Activated CD4-positive, alpha-beta T cell treated with anti-CD3 and anti-CD28 coated beads for 36 hours (primary cell): ENCODE measurements around the gene CNTNAP5. TPM values are rescaled to one million over a fixed set of nuclear protein-coding genes. Genes with fewer than 3 reads are reported as not detected.

Source experiments
- ATAC-seq: fragments of 200-7000 bp; cut with Tn5 transposase; one replicate; pipeline ENCODE4 v1.10.0; 2021; ENCODE audit warnings: mild to moderate bottlenecking, moderate library complexity
- CTCF ChIA-PET: fragments of 350-600 bp; sonication (Branson Sonifier 250); formaldehyde crosslinking; loops from one replicate; lab custom pipeline; 2021; ENCODE audit warnings: antibody characterized with exemption; lab: Charles Lee
- POLR2A ChIA-PET: fragments of 350-600 bp; sonication (Branson Sonifier 250); formaldehyde crosslinking; loops from one replicate; lab custom pipeline; 2021; ENCODE audit warnings: antibody characterized with exemption, inconsistent platforms; lab: Charles Lee
- DNase-seq: peaks from one replicate; pipeline ENCODE4 v3.0.0-alpha.2; 2020
- H3K27ac Mint-ChIP-seq: one replicate; pipeline ENCODE4 v1.8.0; 2021; ENCODE audit warnings: mixed read lengths
- H3K27me3 Mint-ChIP-seq: one replicate; pipeline ENCODE4 v1.8.0; 2021; ENCODE audit warnings: mixed read lengths
- H3K36me3 Mint-ChIP-seq: one replicate; pipeline ENCODE4 v1.8.0; 2021; ENCODE audit warnings: low read depth, mixed read lengths
- H3K4me1 Mint-ChIP-seq: one replicate; pipeline ENCODE4 v1.8.0; 2021; ENCODE audit warnings: mixed read lengths
- H3K4me3 Mint-ChIP-seq: one replicate; pipeline ENCODE4 v1.8.0; 2021; ENCODE audit warnings: mild to moderate bottlenecking, moderate library complexity, mixed read lengths
- H3K9me3 Mint-ChIP-seq: one replicate; pipeline ENCODE4 v1.8.0; 2021; ENCODE audit warnings: low read depth, mixed read lengths
- intact Hi-C, 2 experiments: fragments of 100-400 bp; cut with DNase I in 1 of 2; cut with micrococcal nuclease in 1 of 2; formaldehyde crosslinking; loops; one replicate each; pipeline versions ENCODE4 v1.14.2 to v1.15.1; 2022 to 2024; cut with DNase I, micrococcal nuclease
- total RNA-seq, 2 experiments: library from RNA; stranded (reverse); gene quantifications; one replicate each; pipeline ENCODE4 v1.2.3, GENCODE V29; 2021

CNTNAP5 gene
- total RNA-seq, 2 experiments from 2014 or later, result not detected

GRCh38 chr2:124838406-124838805, 813.3 kb downstream of the CNTNAP5 start:
- Mint-ChIP-seq H3K36me3 (no peaks in the 10 kb centered on the region), H3K9me3 (peaks cover 14% of the 10 kb centered on the region), H3K27me3 (no peaks in the 10 kb centered on the region), H3K4me1 (no peaks in the 10 kb centered on the region), H3K27ac (no peak overlapping the region), H3K4me3 (no peak overlapping the region)
- DNase-seq (no peak), ATAC-seq (no peak)
- intact Hi-C loops, result no loop called here
- ChIA-PET POLR2A (no interaction called here), CTCF (no interaction called here)

GRCh38 chr2:124867247-124867646, 842.2 kb downstream of the CNTNAP5 start:
- Mint-ChIP-seq H3K4me1 (no peaks in the 10 kb centered on the region), H3K9me3 (peaks cover 4% of the 10 kb centered on the region), H3K27me3 (no peaks in the 10 kb centered on the region), H3K36me3 (no peaks in the 10 kb centered on the region), H3K27ac (no peak overlapping the region), H3K4me3 (no peak overlapping the region)
- ChIA-PET CTCF (no interaction called here), POLR2A (no interaction called here)
- intact Hi-C loops, result no loop called here
- ATAC-seq (no peak), DNase-seq (no peak)

GRCh38 chr2:124874219-124874618, 849.1 kb downstream of the CNTNAP5 start:
- ATAC-seq, result no peak
- H3K27ac Mint-ChIP-seq, result no peak overlapping the region
- no peaks in the 10 kb centered on the region for H3K27me3 Mint-ChIP-seq
- ChIA-PET POLR2A (no interaction called here), CTCF (no interaction called here)
- intact Hi-C loops, result no loop called here
- H3K9me3 Mint-ChIP-seq, result peaks cover 7% of the 10 kb centered on the region
- no peak for DNase-seq
- no peak overlapping the region for H3K4me3 Mint-ChIP-seq
- H3K36me3 Mint-ChIP-seq, result no peaks in the 10 kb centered on the region
- H3K4me1 Mint-ChIP-seq, result no peaks in the 10 kb centered on the region

GRCh38 chr2:124874676-124875075, 849.6 kb downstream of the CNTNAP5 start:
- POLR2A ChIA-PET, result no interaction called here
- Mint-ChIP-seq H3K27me3 (no peaks in the 10 kb centered on the region), H3K9me3 (peaks cover 7% of the 10 kb centered on the region), H3K4me1 (no peaks in the 10 kb centered on the region), H3K36me3 (no peaks in the 10 kb centered on the region), H3K27ac (no peak overlapping the region), H3K4me3 (no peak overlapping the region)
- intact Hi-C loops, result no loop called here
- CTCF ChIA-PET, result no interaction called here
- DNase-seq (no peak), ATAC-seq (no peak)

- Mint-ChIP-seq H3K4me3 (no peak overlapping the region), H3K36me3 (no peaks in the 10 kb centered on the region)
These were observed 850.6 kb downstream of the CNTNAP5 start for GRCh38 chr2:124875627-124876244.

GRCh38 chr2:124877141-124877577, 852.1 kb downstream of the CNTNAP5 start:
- no peaks in the 10 kb centered on the region for H3K27me3 Mint-ChIP-seq
- DNase-seq, result no peak
- ChIA-PET POLR2A (no interaction called here), CTCF (no interaction called here)
- no peak for ATAC-seq
- no peak overlapping the region for H3K4me3 Mint-ChIP-seq
- H3K36me3 Mint-ChIP-seq, result no peaks in the 10 kb centered on the region
- no peak overlapping the region for H3K27ac Mint-ChIP-seq
- H3K4me1 Mint-ChIP-seq, result no peaks in the 10 kb centered on the region
- intact Hi-C loops, result no loop called here
- peaks cover 7% of the 10 kb centered on the region for H3K9me3 Mint-ChIP-seq

More at GRCh38 chr2:124875627-124876244, 850.6 kb downstream of the CNTNAP5 start:
- no peaks in the 10 kb centered on the region for H3K27me3 Mint-ChIP-seq
- DNase-seq (no peak), ATAC-seq (no peak)
- peaks cover 7% of the 10 kb centered on the region for H3K9me3 Mint-ChIP-seq
- H3K27ac Mint-ChIP-seq, result no peak overlapping the region
- CTCF ChIA-PET, result no interaction called here
- no peaks in the 10 kb centered on the region for H3K4me1 Mint-ChIP-seq
- POLR2A ChIA-PET, result no interaction called here
- intact Hi-C loops, result no loop called here

- intact Hi-C loops, result no loop called here
- Mint-ChIP-seq H3K4me3 (no peak overlapping the region), H3K27me3 (no peaks in the 10 kb centered on the region), H3K27ac (no peak overlapping the region), H3K36me3 (no peaks in the 10 kb centered on the region), H3K4me1 (no peaks in the 10 kb centered on the region), H3K9me3 (peaks cover 8% of the 10 kb centered on the region)
- no peak for DNase-seq
- POLR2A ChIA-PET, result no interaction called here
- no peak for ATAC-seq
- CTCF ChIA-PET, result interaction anchor here (0.6 kb wide), 1 partner anchor 638 kb away, joined by 3 read pairs; no protein-coding TSS in a partner anchor
These were observed 854.6 kb downstream of the CNTNAP5 start for GRCh38 chr2:124879640-124880039.

- H3K4me1 Mint-ChIP-seq, result no peaks in the 10 kb centered on the region
- ATAC-seq (no peak), DNase-seq (no peak)
- ChIA-PET CTCF (no interaction called here), POLR2A (no interaction called here)
- no peak overlapping the region for H3K4me3 Mint-ChIP-seq
- H3K27ac Mint-ChIP-seq, result no peak overlapping the region
- no peaks in the 10 kb centered on the region for H3K27me3 Mint-ChIP-seq
- H3K9me3 Mint-ChIP-seq, result peaks cover 11% of the 10 kb centered on the region
- intact Hi-C loops, result no loop called here
- H3K36me3 Mint-ChIP-seq, result no peaks in the 10 kb centered on the region
These were observed 855.9 kb downstream of the CNTNAP5 start for GRCh38 chr2:124880995-124881394.

- intact Hi-C loops, result no loop called here
- ATAC-seq, result no peak
- Mint-ChIP-seq H3K27me3 (no peaks in the 10 kb centered on the region), H3K4me1 (no peaks in the 10 kb centered on the region), H3K36me3 (no peaks in the 10 kb centered on the region), H3K9me3 (peaks cover 8% of the 10 kb centered on the region), H3K4me3 (no peak overlapping the region), H3K27ac (no peak overlapping the region)
- POLR2A ChIA-PET, result no interaction called here
- DNase-seq, result no peak
- CTCF ChIA-PET, result no interaction called here
These were observed 857.3 kb downstream of the CNTNAP5 start for GRCh38 chr2:124882423-124882822.

GRCh38 chr2:124883595-124883994, 858.5 kb downstream of the CNTNAP5 start:
- no peak overlapping the region for H3K27ac Mint-ChIP-seq
- ATAC-seq, result no peak
- no peaks in the 10 kb centered on the region for H3K27me3 Mint-ChIP-seq
- no peak for DNase-seq
- no peak overlapping the region for H3K4me3 Mint-ChIP-seq
- no peaks in the 10 kb centered on the region for H3K36me3 Mint-ChIP-seq
- intact Hi-C loops, result no loop called here
- H3K4me1 Mint-ChIP-seq, result no peaks in the 10 kb centered on the region
- ChIA-PET POLR2A (no interaction called here), CTCF (no interaction called here)
- H3K9me3 Mint-ChIP-seq, result peaks cover 8% of the 10 kb centered on the region

GRCh38 chr2:124884315-124884714, 859.2 kb downstream of the CNTNAP5 start:
- no peaks in the 10 kb centered on the region for H3K4me1 Mint-ChIP-seq
- no peaks in the 10 kb centered on the region for H3K36me3 Mint-ChIP-seq
- no peak for ATAC-seq
- ChIA-PET CTCF (no interaction called here), POLR2A (no interaction called here)
- no peak for DNase-seq
- no peak overlapping the region for H3K27ac Mint-ChIP-seq
- no peak overlapping the region for H3K4me3 Mint-ChIP-seq
- H3K9me3 Mint-ChIP-seq, result peaks cover 8% of the 10 kb centered on the region
- H3K27me3 Mint-ChIP-seq, result no peaks in the 10 kb centered on the region
- intact Hi-C loops, result no loop called here

GRCh38 chr2:124886216-124886615, 861.1 kb downstream of the CNTNAP5 start:
- ATAC-seq (no peak), DNase-seq (no peak)
- POLR2A ChIA-PET, result no interaction called here

More at GRCh38 chr2:124886216-124886615, 861.1 kb downstream of the CNTNAP5 start:
- H3K27ac Mint-ChIP-seq, result no peak overlapping the region
- intact Hi-C loops, result no loop called here
- peaks cover 8% of the 10 kb centered on the region for H3K9me3 Mint-ChIP-seq
- CTCF ChIA-PET, result no interaction called here
- no peaks in the 10 kb centered on the region for H3K4me1 Mint-ChIP-seq
- no peaks in the 10 kb centered on the region for H3K27me3 Mint-ChIP-seq
- H3K36me3 Mint-ChIP-seq, result no peaks in the 10 kb centered on the region
- H3K4me3 Mint-ChIP-seq, result no peak overlapping the region
